HG03064 (cell line): Measurements from ENCODE around the gene PDE3B.
A peak's percentile ranks its signal among the peaks of the same experiment; 100 is the strongest.
"Not testable (repeated sequence)": the region's sequence is repeated elsewhere in the genome, so short reads cannot be mapped to it uniquely, and the experiment has no call there.

Experiments
- ATAC-seq: cut with Tn5 transposase; IDR thresholded peaks from one replicate; pipeline ENCODE4 v1.9.1; 2021; ENCODE audit warnings: low read depth; ENCODE audit not compliant: unreplicated experiment

PDE3B gene

DNA sequence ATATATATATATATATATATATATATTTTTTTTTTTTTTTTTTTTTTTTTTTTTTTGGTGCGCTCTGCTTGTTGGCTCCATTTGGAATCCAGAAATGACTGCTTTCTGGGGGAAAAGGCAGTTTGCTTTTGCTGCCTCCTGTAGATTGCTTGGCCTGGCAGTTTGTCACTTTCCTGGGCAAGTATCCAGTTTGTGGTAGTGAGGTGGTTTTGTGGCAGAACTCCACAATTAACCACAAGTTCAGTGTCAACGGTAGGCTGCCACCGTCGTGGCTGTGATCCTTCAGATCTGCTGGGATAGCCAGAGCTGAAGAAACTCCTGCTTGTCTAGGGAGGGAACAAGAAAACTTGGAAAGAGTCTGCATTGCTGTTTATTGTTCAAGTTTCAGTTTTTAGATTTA lies 5.0 kb upstream of the PDE3B start:
- ATAC-seq, result no peak

DNA sequence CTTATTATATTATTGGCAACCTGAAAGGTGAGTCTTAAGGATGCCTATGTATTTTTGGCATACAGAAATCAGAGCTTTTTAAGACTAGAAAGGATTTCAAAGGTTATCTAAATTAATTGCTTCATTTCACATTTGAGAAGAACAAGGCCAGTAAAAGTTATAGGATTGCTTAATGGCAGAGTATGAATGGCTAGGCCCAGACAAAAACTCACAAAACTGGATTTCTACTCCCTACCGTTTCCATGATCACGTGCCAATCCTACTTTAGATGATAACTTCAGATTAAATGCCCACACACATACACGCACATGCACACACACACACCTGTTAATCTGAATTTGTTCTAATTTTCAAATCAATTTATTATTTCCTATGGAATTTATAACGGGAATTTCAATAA lies 1.8 kb upstream of the PDE3B start:
- ATAC-seq, result no peak

DNA sequence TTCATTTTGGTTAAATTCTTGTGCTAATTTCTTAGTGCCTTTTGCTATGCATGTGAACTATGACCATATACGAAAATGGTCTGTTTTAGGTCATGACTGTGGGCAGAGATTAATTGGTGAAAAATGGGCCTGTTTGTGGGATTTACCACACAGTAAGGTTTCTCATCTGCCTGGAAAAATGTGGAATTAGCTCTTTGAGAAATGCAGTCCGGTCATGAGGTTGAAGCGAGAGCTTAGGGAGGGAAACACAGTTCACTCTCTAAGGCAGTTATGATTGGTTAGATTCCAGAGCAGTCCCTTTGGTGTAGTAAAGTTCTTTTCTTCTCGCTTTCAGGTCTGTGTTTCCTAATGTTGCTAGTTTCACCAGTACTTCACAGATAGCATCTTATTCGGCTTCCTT lies 1.2 kb upstream of the PDE3B start:
- no peak for ATAC-seq

DNA sequence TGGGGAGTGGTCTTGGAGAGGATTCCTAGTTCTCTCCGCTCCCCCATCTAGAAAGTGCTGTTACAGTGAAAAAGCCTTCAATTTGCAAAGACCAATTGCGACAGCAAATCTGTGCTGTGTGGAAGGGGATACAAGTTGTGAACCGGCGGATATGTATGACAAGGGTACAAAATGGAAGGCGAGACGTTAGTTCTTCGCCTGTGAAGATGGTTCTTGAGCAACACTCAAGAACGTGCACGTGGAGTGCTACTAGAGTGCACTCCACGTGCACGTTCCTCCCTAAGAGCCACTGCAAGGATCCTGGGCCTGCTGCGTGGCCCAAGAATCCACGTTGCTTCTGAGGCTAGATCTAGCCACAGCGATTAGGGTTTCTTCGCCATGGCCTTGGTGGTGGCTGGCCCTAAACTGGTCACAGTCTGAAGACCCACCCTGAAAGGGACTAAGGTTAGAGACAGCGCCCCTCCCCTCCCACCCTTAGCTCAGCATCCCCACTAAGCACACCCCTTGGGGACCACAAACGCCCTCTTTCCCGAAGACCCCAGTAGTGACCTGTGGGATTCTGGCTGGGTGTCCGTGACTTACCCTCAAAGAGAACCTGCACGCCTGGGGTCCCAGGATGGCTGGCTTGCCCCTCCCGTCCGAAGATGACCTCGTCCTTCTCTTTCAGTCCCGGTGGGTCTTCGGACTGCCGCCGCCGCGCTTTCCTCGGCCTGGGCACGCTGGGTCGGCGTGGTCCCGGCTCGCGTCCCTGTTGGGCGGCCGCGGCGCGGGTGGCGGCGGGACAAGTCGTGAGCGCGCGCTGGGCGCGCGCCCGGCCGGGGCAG lies 519 bp upstream of the PDE3B start:
- no peak for ATAC-seq

DNA sequence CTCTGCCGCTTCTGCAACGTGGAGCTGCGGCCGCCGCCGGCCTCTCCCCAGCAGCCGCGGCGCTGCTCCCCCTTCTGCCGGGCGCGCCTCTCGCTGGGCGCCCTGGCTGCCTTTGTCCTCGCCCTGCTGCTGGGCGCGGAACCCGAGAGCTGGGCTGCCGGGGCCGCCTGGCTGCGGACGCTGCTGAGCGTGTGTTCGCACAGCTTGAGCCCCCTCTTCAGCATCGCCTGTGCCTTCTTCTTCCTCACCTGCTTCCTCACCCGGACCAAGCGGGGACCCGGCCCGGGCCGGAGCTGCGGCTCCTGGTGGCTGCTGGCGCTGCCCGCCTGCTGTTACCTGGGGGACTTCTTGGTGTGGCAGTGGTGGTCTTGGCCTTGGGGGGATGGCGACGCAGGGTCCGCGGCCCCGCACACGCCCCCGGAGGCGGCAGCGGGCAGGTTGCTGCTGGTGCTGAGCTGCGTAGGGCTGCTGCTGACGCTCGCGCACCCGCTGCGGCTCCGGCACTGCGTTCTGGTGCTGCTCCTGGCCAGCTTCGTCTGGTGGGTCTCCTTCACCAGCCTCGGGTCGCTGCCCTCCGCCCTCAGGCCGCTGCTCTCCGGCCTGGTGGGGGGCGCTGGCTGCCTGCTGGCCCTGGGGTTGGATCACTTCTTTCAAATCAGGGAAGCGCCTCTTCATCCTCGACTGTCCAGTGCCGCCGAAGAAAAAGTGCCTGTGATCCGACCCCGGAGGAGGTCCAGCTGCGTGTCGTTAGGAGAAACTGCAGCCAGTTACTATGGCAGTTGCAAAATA lies 816 bp downstream of the PDE3B start:
- peak; percentile 59 for ATAC-seq

DNA sequence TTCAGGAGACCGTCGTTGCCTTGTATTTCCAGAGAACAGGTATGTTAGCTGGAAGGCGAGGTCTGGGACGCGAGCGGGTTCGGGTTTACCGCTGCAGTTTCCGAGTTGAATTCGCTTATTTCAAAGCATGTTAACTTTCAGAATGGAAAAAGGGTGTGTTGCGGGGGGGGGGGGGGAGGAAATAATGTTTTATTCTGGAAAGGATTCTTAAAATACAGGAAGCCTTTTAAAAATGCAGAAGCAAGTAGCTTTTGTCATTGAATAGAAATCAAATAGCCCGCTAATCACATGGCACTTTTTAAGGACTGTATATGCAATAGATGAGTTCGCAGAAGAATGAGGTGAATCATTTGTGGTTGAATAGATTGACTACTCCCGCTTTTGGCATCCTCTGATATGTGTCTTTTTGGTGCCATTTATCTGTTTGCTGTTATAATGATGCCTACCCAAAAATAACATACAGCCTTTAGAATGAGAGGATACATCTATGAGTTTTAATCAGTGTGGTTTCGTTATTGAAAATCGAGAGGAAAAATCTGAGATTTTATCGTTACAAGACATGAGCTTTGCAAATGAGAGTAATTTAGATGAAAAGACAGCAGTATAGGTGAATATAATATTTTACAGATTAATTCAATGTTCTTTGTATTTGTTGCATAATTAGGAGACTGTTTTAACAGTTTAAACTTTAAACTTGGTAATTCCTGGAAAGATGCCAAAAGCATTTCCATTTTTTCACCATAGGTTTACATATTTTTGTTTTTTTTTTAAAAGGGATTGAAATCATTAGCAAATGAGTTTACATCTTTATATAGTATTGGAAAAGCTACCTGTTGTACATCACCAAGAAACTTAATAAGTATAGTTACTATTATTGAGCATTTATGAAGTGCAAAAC lies 1.7 kb downstream of the PDE3B start:
- no peak for ATAC-seq

DNA sequence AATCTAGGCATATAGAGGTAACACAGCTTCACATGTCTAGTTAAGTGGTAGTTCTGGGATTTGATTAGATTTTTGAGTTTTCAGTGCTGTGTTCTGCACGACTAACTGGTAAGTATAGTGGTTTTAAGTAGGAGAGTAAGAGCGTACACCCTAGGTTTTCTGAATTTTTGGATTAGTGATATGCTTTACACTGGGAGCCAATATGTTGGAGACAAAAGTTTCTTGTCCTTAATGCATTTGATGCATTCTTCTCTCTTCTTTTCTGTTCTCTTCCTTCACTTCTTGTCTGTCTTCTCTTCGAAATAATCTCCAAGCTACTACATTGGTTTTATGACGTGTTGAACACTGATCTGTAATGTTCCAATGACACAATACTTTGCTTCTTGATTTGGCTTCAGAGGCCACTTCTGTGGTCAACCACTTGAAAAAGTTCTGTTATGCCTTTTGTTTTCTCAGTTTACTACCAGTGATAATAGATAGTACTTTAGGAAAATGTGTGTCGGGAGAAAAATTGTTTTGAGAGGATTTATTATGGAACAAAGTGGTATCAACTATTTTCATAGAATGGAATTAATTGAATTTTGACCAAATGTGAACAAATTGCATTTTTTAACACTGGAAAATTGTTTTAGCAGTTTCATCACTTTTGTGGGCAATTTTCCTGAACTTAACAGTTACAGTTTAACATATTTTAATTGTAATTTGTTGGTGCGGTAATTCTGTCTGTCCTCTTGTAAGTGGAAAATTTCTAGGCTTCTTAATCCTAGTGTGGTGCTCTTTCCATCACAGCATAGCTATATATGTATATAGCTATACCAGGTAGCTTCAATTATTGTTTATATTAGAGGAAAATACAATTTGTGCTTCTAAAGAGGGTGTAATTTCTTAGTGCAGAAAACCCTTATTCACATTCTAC lies 2.6 kb downstream of the PDE3B start:
- no peak for ATAC-seq

DNA sequence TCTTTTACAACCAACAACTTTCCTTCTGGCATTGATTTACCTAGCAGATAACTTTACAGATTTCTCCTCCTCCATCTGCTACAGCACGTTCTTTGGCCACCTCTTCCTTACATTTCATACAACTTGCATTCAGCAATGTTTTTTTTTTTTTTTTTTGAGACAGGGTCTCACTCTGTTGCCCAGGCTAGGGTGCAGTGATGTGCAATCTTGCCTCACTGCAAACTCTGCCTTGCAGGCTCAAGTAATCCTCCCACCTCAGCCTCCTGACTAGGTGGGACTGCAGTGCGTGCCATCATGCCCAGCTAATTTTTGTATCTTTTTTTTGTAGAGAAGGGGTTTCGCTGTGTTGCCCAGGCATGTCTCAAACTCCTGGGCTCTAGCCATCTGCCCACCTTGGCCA lies 6.5 kb downstream of the PDE3B start:
- ATAC-seq, result no peak

DNA sequence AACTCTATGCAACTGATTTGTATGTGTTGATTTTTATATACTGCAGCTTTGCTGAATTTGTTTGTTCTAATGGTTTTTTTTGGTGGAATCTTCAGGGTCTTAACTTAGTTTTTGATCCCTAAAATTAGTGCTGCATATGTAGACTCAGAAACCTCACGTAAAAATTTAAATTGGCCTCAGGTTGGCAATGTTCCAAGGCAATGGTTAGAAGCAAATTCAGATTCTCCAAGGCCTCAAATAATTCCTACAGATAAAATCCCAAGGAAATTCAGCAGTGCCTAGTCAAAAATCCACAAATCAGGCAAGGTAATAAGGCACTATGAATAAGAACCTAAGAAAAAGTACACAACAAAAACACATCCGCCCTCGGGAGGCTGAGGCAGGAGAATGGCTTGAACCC lies 9.5 kb downstream of the PDE3B start:
- no peak for ATAC-seq

DNA sequence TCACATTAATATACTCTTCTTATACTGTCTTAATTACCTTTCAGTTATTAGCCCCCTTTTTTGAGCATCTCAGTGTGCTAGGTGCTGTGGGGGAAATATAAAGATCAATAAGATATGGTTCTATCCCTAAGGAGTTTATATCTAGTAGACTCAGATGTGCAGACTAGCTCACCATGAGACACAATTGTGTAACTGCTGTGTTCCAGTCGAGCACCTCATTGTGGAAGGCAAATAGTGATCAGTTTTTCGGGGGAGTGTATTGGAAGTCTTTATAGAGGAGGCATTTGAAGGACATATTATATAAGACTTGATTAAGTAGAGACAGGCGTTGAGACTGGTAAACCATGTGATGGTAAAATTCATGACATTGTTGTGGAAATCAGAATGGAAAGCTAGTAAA lies 11.8 kb downstream of the PDE3B start:
- ATAC-seq, result no peak

DNA sequence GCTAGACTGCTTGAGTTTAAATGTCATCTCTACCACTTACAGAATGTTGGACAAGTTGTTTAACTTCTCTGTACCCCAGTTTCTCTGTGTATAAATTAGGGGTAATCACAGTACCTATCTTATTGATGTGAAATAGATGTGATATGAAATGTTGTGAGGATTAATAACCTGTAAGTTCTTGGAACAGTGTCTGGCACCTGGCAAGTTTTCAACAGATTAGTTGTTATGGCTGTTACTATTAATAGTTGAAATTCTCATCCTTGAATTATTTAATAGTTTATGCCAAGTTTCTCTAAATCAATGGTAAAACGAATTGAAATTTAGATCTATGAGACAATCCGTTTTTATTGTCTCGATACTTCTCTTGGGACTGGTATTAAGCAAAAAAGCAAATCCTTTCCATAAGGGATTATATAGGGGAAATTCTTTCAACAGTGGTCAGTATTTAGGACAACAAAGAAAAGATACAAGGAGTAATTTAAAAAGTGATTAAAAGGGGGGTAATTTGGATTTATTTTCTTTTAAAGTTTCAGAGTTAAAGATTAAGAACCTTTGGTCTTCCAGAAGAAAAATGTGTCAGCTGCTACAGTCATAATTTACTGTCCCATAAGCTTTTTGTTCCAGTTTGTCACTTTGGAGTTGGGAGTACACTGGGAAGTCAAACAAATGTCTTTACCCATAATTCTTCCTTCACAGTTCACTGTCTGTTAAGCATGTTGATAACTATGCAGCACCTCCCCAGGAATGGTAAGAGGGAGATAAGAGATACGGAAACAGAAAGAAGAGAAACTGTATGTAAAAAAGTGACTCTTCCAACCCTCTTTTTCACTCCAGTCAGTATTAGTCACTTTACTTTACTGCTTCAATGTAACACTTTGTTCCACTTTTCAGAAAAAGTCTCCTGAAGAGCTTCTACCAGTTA lies 13.2 kb downstream of the PDE3B start:
- ATAC-seq, result no peak

DNA sequence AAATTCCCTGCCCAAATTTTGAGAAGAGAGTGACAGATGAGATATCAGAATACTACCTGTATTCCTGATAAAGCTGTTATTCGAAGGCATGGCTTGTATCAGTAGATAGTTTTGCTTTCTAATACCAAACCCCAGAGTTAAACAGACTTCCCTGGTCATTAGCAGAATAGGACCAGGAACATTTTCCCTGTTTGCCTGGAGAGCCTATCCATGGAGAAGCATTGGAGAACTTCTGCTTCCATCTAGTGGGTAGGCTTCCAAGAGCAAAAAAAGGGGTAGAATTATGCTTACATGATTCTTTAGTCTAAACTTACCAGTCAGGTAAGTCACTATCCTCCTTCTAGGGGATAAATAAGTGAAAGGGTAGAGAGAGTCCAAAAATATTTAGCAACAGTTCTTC lies 14.2 kb downstream of the PDE3B start:
- no peak for ATAC-seq

DNA sequence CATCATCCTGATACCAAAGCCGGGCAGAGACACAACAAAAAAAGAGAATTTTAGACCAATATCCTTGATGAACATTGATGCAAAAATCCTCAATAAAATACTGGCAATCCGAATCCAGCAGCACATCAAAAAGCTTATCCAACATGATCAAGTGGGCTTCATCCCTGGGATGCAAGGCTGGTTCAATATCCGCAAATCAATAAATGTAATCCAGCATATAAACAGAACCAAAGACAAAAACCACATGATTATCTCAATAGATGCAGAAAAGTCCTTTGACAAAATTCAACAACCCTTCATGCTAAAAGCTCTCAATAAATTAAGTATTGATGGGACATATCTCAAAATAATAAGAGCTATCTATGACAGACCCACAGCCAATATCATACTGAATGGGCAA lies 21.3 kb downstream of the PDE3B start:
- ATAC-seq, result not testable (repeated sequence)

DNA sequence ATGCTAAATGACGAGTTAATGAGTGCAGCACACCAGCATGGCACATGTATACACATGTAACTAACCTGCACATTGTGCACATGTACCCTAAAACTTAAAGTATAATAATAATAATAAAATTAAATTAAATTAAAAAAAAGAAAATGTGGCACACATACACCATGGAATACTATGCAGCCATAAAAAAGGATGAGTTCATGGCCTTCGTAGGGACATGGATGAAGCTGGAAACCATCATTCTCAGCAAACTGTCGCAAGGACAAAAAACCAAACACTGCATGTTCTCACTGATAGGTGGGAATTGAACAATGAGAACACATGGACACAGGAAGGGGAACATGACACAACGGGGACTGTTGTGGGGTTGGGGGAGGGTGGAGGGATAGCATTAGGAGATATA lies 23.7 kb downstream of the PDE3B start:
- not testable (repeated sequence) for ATAC-seq

DNA sequence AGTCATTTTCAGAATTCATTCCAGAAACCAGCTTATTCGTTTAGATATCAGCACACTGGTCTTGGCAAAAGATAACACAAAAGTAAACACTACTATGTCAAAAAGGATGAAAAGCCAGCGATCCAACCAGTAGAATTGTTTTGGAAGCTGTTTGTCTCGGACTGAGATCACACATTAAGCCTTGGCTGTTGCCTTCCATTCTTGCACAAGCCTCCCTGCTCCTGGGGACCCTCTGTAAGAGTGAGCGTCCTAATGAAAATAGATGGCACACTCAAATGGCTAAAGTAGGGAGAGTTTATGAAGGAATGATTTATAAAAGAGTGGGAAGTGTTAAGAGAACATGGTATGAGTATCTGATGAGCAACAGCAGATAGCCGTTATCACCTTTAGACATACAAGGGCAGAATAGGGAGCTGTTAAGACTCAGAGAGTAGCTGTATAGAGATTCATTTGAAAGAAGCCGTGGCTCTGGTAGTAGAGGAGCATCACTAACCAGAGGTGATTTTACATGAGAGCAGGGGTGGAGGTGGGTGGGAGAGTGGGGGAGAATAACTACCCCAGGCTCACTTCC lies 25.2 kb downstream of the PDE3B start:
- ATAC-seq, result no peak

DNA sequence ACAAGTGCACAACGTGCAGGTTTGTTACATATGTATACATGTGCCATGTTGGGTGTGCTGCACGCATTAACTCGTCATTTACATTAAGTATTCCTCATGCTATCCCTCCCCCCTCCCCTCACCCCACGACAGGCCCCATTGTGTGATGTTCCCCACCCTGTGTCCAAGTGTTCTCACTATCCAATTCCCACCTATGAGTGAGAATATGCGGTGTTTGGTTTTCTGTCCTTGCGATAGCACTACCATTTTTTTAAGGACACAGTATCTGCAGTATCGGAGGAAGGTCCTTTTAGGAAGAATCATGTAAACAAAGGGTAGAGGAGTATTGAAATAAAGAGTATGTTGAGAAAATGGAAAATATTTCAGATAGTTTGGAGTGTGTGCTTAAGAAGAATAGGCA lies 25.9 kb downstream of the PDE3B start:
- no peak for ATAC-seq

DNA sequence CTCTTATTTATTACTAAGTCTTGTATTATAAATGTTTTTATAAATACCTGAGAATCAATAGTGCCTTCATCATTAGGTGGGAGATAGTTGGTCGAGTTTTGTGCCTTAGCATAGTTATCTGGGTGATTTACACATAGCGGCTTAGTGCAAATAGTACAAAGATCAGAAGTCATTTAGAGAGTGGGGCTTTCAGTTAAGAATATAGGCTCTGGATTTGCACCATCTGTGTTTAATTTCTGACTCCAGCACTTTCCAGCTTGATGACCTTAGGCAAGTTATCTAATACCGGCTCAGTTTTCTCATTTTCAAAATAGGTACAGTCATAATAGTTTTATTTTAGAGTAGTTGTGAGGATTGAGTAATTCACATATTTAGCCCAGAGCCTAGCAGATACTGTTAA lies 26.4 kb downstream of the PDE3B start:
- no peak for ATAC-seq

DNA sequence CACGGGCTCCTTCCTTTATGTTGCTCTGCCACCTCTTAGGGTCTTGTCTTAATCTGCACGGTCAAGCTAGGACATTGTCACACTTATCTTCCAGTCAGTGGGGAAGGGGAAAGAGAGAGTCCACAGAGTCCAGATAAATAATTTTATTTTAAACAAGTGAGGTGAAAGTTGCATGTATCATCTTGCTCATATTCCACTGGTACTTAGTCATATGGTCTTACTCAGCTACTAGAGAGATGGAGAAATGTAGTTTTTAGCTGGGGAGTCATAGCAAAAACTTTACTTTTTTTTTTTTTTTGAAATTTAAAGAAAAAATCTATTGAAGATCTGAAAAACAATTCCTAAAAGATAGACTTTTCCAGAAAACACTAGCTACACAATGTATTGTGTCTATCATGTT lies 29.0 kb downstream of the PDE3B start:
- ATAC-seq, result no peak

DNA sequence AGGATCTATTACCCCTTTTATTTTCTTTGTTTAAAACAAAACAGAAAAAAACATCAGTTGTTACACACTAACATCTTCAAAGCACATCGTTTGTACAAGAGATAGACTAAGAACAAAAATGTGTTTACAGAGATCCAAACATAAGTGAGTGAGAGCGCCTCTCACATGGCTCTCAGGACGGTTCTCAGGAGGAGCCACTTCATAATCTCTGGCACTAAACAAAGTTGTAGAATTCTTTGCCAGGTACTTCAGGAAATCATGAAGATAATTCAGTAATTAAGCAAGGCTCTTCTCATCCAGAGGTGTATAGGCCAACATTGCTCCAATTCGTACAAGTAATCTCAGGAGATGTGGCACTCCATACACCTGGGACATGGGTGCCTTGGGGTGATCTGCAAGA lies 29.8 kb downstream of the PDE3B start:
- no peak for ATAC-seq
